NCI-H1930 (cell line): Measurements from ENCODE around the gene RAPGEF5.
"Not testable (repeated sequence)": the region's sequence is repeated elsewhere in the genome, so short reads cannot be mapped to it uniquely, and the experiment has no call there.

Experiments
- DNase-seq, 2 experiments: peaks; one replicate each; lab custom pipeline; 2025; lab: John Stamatoyannopoulos, UW

RAPGEF5 gene

GRCh38 chr7:22117222-22117621, 239.7 kb downstream of the RAPGEF5 start:
- no peak for DNase-seq

- no peak for DNase-seq
These were observed 240.4 kb downstream of the RAPGEF5 start for GRCh38 chr7:22116451-22117030.

- no peak for DNase-seq
These were observed 241.3 kb downstream of the RAPGEF5 start for GRCh38 chr7:22115689-22116088.

- DNase-seq, result no peak
These were observed 242.4 kb downstream of the RAPGEF5 start for GRCh38 chr7:22114440-22114981.

- DNase-seq, result no peak
These were observed 243.9 kb downstream of the RAPGEF5 start for GRCh38 chr7:22113041-22113440.

GRCh38 chr7:22111661-22112060, 245.3 kb downstream of the RAPGEF5 start:
- no peak for DNase-seq

GRCh38 chr7:22110881-22111280, 246.1 kb downstream of the RAPGEF5 start:
- no peak for DNase-seq

GRCh38 chr7:22110227-22110839, 246.6 kb downstream of the RAPGEF5 start:
- peak; percentile 43 to 80 for DNase-seq

GRCh38 chr7:22109761-22110160, 247.2 kb downstream of the RAPGEF5 start:
- DNase-seq, result peak in 1 of 2 experiments; percentile 8

GRCh38 chr7:22108151-22108845, 248.7 kb downstream of the RAPGEF5 start:
- no peak for DNase-seq

- DNase-seq, result no peak
These were observed 251.4 kb downstream of the RAPGEF5 start for GRCh38 chr7:22105550-22105949.

- no peak for DNase-seq
These were observed 262.3 kb downstream of the RAPGEF5 start for GRCh38 chr7:22094413-22095342.

- no peak for DNase-seq
These were observed 263.0 kb downstream of the RAPGEF5 start for GRCh38 chr7:22093936-22094335.

- no peak for DNase-seq
These were observed 264.0 kb downstream of the RAPGEF5 start for GRCh38 chr7:22093001-22093400.

GRCh38 chr7:22090958-22091525, 265.9 kb downstream of the RAPGEF5 start:
- DNase-seq, result not testable (repeated sequence)

- no peak for DNase-seq
These were observed 266.4 kb downstream of the RAPGEF5 start for GRCh38 chr7:22090512-22090911.

GRCh38 chr7:22090107-22090506, 266.8 kb downstream of the RAPGEF5 start:
- DNase-seq, result no peak

- DNase-seq, result no peak
These were observed 268.1 kb downstream of the RAPGEF5 start for GRCh38 chr7:22088827-22089226.

GRCh38 chr7:22087861-22088260, 269.1 kb downstream of the RAPGEF5 start:
- DNase-seq, result no peak

GRCh38 chr7:22083704-22084240, 273.2 kb downstream of the RAPGEF5 start:
- DNase-seq, result no peak
